NCI-H69 (cell line): Measurements from ENCODE around the gene USHBP1.

Experiments used
- DNase-seq: peaks from one replicate; lab custom pipeline; 2025; lab: John Stamatoyannopoulos, UW

Gene USHBP1

DNA sequence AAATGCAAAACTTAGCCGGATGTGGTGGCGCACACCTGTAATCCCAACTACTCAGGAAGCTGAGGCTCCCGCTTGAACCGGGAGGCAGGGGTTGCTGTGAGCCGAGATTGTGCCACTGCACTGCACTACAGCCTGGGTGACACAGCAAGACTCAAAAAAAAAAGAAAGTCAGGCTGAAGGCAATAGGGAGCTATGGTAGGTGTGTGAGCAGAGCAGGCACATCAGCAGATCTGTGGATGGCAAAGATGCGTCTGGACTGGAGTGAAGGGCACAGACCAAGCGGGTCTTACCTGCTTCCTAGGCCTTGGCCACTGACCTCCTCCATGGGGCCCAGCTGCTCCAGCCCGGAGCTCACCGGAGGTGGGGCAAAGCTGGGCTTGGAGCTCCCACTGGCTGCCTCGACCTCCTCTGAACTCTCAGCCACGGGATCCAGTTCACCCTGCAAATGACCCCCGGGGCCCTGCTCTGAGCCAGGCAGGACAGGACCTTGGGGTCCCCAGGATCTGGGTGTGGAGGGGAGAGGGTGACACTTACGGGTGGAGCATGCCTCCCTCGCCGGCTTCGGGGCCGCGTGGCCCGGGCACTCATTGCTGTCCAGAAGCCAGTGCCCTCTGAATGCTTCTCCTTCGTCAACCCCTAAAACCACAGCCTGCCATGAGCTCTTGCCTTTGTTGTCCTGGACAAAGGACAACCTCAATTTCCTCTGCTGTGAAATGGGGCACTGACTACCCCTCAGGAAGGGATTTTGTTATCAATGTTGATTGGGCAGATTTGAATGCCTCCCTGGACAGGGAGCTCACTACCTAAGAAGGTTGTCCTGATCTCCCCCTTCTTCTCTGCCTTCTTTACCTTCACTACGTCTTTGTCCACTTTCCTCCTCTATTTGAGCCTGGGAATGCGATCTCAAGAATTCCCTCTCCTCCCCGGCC lies 569 bp downstream of the USHBP1 start:
- no peak for DNase-seq

DNA sequence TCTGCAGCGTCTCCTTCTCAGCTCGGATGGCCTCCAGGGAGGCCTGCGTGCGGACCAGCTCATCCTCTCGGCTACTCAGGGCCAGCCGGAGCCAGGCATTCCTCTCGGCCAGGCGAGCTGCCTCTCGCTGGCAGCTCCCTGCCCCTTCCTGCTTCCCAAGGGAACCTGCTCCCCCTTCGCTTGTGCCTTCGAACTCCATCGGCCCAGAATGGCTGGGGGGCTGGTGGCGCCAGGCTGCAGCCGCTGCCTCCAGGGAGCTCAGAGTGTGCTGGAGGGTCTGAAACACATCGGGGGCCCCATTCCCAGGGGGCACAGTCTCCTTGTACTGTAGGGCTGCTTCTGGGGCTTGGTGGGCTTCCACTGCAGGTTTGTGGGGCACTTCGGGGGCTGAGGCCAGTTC lies 2.0 kb downstream of the USHBP1 start:
- DNase-seq: no peak

DNA sequence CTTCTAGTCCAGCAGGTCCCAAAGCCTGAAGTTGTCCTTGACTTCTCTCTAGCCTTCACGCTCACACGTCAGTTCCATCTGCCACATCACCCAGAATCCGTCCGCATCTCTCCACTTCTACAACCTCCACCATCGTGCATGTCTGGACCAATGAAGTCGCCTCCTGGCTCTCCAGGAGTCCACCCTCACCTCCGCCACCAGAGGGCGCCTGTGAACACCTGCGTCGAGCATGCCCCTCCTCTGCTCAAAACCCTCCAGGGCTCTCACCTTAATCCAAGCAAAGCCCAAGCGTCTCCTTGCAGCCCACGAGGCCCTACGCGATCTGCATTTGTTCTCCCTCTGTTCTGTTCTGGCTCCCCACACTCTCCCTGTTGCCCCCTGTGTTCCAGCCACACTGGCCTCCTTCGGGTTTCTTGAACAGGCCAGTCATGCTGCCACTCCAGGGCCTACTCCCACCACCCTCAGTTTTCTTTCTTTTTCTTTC lies 3.7 kb downstream of the USHBP1 start:
- peak; percentile 92 for DNase-seq

DNA sequence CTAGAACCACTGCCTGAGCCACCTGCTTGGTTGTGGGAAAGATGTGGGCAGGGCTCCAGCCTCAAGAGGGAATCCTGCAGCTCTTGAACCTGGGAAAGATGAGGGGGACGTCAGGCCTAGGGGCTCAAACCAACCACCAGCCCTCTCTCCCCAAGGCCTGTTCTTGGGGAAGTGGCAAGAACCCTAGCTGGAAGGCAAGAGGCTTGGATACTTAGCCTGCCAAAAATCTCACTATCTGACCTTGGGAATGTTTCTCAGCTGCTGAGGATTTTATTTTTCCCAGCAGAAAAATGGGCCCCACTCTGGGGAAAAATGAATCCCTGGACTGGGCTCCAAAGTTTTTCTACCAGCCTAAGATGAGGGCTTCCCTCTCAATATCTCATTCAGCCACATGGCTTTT lies 4.6 kb downstream of the USHBP1 start:
- no peak for DNase-seq

DNA sequence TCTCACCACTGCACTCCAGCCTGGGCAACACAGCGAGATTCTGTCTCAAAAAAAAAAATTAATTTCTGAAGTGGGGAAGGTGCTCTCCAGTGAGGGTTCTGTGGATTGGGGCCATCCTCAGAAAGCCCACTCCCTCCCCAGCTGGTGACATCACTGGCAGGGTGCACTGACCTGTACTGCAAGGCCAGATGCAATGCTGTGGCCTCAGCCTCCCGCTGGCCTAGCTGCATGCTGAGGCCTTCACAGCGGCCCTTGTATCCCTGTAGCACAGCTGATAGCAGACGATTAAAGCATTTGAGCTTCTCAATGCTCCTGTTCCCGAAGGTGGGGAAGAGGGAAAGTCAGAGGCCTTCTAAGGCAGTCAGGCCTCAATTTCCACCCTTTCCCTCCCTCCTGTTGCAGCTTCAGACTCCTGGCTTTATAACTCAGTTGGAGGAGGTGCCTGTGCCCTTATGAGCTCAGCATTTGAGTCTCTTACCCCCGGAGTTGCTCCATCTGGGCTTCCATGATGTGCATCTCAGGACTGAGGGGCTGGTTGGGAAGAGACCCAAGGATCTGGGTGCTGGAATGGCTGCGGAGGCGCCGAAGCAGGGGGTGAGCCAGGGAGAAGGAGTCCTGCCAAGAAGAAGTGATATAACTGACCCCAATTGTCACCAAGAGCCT lies 5.3 kb downstream of the USHBP1 start:
- no peak for DNase-seq

DNA sequence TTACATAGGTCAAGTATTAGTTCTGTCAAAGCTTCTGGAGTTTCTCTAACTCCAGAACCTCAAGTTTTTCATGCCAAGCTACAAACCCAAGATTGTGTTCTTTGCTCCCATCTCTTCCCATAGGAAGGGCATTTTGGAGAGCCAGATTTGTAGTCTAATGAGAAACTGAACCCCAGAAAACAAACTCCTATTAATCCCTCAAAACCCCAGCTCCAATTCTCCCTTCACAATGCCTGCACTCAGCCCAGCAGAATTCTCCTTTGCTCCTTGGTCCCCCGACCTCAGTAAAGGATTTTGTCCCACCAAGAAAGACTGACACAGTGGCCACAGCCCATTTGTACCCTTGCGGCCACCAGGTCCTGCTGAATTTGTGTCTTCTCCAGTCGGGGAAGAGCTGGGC lies 8.4 kb downstream of the USHBP1 start:
- no peak for DNase-seq

DNA sequence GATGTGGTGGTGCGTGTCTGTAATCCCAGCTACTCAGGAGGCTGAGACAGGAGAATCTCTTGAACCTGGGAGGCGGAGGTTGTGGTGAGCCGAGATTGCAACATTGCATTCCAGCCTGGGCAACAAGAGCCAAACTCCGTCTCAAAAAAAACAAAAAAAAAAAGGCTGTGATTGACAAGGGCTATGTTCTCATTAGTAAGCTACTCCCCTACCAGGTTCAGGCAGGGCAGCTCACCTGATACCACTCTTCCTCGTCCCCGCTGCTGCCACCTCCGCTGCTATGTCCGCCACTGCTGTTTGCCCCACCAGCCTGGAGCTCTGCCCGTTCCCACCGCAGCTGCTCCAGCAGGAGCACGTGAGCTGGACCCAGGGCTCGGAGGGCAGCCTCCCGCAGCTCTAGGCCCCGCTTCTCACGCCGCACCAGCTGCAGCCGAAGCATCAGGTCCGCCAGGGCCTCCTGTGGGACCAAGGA lies 9.4 kb downstream of the USHBP1 start:
- peak; percentile 53 for DNase-seq

DNA sequence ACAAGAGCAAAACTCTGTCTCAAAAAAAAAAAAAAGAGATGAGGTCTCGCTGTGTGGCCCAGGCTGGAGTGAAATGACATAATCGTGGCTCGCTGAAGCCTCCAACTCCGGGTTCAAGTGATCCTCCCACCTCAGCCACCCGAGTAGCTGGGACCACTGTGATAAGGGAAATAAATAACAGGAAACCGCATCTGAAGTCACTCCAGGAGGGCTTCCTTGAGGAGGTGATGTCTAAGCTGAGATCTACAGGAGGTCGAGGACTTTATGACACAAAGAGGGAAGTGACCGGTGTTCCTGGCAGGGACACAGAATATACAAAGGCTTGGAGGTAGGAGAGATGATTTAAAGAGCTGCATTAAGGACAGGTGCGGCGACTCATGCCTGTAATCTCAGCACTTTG lies 9.9 kb downstream of the USHBP1 start:
- DNase-seq: no peak

DNA sequence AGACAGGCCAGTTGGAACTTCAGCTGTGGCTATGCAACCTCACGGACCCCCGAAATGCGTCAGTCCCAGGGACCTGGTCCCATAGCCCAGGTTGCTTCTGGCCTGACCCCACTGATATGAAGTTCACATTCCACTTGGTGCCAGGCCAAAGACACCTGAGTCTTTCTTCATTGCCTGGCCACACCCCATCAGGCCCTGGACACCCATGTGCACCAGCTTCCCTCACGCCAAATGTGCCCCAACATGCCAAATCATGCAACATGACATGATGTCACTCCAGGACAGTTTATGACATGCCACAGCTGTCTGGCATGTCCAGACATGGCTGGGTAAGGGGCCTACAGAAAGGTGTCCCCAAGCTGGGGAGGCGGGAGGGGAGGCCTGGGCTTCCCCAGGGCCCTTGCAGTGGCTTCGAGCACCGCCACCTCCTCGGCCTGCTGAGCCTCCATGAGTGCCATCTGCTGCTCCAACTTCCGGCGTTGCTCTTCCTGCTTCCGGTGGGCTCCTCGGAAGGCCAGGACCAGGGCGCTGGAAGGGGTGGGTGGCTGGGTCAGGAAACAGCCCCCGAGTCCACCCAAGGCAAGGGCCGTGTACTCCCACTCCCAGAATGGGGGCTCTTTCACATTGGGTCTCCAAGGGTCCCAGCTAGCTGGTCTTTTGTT lies 14.5 kb downstream of the USHBP1 start:
- DNase-seq: no peak

DNA sequence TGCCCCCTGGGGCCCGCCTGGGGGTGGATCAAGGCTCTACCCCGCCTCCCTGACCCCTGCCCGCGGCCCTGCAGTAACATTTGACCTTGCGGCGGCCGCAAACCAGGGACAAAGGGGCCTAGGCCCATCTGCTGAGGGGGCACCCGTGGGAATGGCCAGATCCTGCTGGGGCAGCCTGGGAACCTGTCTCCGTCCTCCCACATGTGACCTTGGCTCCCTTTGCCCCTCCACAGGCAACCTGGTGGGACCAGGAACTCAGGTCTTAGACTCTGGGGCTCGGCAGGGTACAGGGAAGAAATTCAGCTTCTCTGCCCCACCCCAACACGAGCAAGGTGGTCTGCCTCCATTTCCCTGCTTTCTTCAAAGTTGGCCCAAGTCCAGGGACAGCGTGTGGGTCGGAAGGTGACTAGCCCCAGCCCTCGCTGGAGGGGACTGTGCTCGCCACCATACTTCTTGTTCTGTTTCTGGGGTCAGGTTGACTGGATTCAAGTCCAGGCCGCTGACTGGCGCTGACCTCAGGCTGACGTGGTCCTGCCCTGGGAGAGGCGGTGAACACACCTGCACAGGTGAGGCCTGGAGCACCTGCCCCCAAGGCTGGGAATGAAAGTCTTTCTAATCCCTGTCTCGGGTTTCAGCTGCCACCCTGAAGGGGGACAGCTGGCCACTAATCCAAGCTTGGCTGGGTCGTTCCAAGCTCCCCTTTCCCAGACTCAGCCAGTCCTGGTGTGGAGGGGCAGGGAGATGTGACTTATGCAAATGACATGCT lies 16.4 kb downstream of the USHBP1 start:
- peak; percentile 69 for DNase-seq

DNA sequence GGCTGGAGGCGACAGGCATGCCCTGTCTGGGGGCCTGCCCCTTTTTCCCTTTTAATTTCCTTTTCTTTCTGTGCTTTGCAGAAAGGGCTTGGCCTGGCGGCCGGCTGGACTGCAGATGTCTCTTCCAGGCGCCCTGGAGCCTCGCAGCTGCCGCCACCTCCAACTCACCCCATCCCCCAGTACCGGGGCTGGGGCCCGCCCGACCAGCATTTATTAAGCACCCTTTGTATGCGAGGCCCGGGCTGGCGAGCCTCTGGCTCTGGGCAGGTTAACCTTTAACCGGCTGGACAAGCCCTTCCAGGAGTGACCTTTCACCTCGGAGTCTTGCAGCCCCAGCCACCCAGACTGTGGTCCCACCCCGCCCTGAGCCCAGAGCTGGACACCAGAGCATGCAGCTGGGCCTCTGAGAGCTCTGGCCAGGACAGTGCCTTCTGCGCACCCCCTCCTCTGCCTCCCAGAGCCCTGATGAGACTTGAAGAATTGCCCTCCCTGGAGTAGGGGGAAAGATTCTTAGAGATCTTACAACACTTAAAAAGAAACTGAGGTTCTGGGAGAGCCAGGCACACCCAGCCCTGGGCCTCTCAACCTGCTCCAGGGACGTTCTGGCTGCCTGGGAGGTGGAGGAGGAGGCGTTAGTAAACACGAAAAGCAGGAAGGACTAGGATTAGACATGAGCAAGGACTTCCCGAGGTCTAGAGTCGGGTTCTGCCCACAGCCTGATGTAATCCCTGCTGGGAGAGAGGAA lies 17.7 kb downstream of the USHBP1 start:
- peak; percentile 83 for DNase-seq

DNA sequence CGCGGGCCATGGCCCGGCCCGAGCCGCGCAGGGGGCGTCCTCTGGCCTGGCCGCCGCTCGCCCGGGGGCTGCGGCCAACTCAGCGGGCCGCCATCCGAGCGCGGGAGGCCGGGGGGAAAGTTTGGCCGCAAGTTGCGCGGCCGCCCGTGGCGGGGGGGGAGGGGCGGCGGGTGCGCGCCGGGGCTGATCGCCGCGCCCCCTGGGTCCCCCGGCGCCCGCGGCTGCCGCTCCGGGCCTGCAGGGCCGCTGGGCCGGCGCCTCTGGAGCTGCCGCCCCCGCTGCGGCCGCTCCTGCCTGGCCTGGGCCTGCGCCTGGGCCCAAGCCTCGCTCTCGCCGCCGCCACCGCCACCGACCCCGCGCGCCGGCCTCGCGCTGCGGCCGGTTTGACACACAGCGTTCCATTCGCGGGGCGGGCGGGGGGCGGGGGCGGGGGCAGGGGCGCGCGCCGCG lies 19.0 kb downstream of the USHBP1 start, which contains the start of gene NR2F6:
Gene NR2F6, minus strand, starts transcription at position 385 of the 450 bp plus-strand sequence. CDS start 699 bp downstream, outside the sequence.
- DNase-seq: no peak

DNA sequence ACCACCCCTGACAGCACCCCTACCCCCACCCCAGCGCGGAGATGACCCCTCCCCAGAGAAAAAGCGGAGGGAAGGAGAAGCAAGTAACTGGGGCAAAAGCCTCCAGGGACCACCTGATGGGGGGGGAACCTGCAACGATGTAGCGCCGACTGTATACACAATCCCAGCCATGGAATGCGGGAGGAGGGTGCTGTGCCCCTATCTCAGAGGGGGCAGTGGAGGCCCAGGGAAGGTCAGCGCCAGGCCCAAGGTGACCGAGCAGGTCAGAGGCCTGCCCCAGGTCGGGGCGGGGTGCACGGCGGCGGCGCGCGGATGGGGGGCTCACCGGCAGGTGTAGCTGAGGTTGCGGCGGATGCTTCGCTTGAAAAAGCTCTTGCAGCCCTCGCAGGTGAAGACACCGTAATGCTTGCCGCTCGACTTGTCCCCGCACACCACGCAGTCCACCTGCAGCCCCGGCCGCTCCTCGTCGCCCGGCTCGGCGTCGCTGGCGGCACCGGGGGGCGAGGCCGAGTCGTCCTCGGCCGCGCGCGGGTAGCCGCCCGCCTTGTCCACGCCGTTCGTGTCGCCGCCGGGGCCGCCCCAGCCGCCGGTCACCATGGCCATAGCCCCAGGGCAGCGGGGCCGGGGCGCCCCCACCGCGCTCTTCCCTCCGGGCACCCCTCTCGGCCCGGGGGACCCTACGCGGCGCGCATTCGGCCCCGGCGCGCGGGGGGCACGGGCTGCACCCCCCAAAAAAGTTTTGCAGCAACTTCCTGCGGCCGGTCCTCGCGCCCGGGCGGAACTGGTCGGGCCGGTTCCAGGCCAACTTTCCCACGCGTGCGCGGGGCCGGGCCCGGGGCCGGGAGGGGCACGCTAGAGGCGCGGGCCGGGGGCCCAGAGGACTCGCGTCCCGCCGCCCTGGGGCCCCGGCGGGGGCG lies 19.7 kb downstream of the USHBP1 start:
- peak; percentile 58 for DNase-seq

DNA sequence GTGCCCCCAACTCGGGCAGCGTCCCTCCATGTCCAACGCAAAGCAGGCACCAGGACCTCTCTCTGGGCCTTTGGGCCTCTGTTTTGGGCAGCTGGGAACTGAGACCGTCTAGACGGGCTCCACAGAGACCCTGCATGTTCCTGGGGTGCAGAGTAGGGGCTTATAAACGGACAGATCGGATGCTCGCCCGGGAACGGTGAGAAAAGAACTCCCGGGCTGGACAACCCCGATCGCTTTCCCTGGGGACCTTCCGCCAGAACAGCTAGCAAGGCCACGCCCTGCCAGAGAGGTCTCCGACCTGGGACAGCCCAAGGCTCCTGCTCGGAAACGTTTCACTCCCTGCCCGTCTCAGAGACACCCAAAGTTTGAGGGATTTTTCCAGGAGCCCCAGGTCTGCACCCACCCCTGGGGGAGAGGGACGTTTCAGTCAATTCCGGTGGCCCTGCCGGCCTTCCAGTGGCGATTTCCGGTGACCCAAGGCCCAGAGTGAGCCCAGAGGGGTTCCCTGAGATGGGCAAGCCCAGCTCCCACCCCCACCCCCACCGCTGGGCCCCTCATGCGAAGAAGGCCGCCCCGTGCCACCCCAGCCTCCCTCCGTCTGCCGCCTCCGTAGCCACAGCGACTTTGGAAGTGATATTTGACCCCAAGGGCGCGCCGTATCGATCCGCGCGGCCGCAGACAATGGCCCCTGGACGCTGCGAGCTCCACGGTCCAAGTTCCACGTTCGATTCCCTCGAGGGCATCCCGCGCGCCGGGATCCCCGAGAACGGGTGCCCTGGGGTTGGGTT lies 20.5 kb downstream of the USHBP1 start:
- DNase-seq: no peak

DNA sequence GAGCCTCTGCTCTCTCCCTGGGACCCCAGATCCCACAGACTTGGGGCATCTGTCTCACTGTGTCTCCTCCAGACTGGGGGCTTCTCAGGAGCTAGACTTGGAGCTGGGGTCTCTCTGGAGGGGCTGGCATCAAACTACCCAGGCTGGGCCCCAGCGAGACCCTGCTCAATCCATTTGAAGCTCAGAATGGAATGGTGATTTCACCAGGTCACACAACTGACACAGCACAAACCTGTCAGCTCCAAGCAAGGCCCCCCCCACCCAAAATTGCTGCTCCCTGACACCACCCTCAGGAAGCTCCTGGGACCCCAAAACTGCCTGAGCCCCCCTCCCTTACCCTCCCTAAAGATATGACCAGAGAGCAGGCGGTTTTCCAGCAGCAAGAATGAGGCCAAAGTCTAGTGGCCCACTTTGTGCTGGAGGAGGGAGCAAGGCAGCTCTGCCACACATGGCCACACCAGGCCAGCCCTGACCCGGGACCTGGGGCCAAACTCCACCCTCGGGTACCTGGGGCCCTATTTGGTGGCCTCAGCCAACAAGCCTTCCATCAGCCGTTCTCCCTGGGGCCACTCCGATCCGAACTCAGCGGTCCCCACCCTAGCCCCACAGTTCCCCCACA lies 21.2 kb downstream of the USHBP1 start:
- no peak for DNase-seq

DNA sequence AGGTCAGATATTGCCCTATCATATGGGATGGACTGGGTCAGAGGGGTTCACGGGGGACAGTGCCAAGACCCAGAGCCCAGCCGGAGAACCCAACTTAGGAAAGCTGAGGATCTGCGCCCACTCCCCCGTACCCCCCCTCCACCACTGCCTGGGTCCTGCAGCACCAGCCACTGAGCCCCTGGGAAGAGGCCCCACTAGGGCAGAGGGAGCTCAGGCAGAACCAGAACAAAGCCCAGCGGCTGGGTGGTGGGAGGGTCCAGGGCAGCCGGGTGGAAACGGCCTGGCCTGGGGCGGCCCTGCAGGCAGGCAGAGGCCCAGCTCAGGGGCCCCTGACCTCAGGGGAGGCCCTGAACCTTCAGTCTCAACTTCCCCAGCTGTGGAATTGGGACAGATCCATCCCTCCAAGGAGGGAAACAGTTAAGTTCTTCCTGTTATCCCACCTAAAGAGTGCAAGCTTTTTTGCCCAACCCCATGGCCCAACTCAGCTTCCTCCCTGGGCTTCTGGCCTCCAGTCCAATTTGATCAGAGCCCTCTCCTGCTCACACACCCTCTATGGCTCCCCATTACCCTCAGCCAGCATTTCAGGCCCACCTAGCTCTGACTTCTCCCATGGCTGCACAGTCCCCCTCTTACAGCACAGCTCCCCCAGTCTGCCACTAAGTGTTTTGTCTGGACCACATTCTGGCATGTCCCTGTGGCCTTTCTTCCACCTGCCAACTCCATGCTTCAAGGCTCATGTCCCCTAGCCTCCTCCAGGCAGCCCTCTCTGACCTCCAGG lies 21.9 kb downstream of the USHBP1 start:
- DNase-seq: no peak

DNA sequence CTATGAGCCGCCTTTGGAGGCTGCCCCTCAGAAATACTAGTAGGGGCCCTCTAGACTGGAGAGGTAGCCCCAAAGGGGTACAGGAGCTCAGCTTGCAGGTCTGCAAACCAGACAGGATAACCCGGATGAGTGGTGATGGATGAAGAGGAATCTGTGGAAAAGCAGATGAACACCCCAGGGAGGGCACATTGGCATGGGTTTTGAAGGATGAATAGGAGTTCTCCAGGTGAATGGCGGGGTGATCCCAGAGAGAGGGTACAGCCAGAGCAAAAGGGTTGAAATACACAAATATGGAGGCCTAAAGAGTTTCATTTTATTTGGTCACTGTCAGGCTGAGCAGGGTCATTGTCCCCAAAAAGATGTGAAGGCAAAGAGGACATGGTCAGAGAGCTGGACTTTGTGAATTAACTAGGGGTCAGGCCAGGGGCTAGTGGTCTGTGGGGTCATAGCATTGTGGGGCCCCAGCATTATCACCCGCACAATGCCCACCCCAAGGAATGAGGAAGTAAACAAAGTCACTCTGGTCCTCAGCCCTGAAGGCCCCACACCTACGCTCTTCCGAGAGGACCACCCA lies 23.6 kb downstream of the USHBP1 start:
- DNase-seq: no peak
